Keratinocyte (primary cell): ENCODE results near the gene HMCN1.

Experiments
- CTCF ChIP-seq, 3 experiments: IDR thresholded peaks in 1 of 3; conservative IDR thresholded peaks in 1 of 3; optimal IDR thresholded peaks in 1 of 3; 2 replicates in 2 of 3; 3 replicates in 1 of 3; pipeline versions ENCODE3 to v1.5.1; 2011; ENCODE audit warnings: low read length in 3 of 3, mild to moderate bottlenecking in 3 of 3, moderate library complexity in 2 of 3, control low read depth in 1 of 3, inconsistent platforms in 1 of 3; ENCODE audit not compliant: insufficient read depth in 2 of 3; ENCODE audit errors: extremely low read depth in 1 of 3
- EZH2 ChIP-seq: IDR thresholded peaks from one replicate; pipeline ENCODE4 v1.6.1; 2012; ENCODE audit warnings: inconsistent platforms, mild to moderate bottlenecking, low read length, moderate library complexity

GRCh38 chr1:186139701-186140100 is 405.5 kb downstream of the HMCN1 start:
- TF ChIP-seq CTCF (optimal IDR thresholded peaks at IDR 0.05 in 1 of 3, IDR thresholded peaks at IDR 0.05 in 1 of 3, conservative IDR thresholded peaks at IDR 0.05 in 1 of 3; ENCODE audit: extremely low read depth in 1 of 3, insufficient read depth in 2 of 3, low read length in 3 of 3) = no peak
- TF ChIP-seq EZH2 = no peak
